ENCODE results near the gene PICALM.

DNA sequence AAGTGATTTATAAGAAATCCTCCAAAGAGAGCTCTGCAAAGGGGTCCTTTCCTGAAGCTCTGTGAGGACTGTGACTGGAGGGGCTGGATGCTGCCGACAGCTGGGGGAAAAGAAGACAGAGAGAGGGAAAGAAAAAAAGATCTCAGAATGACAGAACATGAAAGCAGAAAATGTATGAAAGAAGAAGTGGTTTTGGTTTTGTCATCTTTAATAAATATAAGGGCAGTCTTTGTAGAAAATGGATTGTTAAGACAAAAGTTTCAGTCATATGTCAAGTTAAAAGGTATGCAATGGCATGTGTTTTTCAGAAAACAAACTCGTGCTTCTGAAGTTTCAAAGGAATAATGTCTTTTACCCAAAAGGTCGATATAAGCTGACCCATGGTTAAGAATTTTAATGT, 108.2 kb downstream of the PICALM start:
- TF ChIP-seq, protein P1, sequence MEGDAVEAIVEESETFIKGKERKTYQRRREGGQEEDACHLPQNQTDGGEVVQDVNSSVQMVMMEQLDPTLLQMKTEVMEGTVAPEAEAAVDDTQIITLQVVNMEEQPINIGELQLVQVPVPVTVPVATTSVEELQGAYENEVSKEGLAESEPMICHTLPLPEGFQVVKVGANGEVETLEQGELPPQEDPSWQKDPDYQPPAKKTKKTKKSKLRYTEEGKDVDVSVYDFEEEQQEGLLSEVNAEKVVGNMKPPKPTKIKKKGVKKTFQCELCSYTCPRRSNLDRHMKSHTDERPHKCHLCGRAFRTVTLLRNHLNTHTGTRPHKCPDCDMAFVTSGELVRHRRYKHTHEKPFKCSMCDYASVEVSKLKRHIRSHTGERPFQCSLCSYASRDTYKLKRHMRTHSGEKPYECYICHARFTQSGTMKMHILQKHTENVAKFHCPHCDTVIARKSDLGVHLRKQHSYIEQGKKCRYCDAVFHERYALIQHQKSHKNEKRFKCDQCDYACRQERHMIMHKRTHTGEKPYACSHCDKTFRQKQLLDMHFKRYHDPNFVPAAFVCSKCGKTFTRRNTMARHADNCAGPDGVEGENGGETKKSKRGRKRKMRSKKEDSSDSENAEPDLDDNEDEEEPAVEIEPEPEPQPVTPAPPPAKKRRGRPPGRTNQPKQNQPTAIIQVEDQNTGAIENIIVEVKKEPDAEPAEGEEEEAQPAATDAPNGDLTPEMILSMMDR (IDR thresholded peaks at IDR 0.05; ENCODE audit: low read depth, low read length, missing input control), result no peak
- TF ChIP-seq RAD21 (IDR thresholded peaks at IDR 0.05) (no peak), EGR1 (IDR thresholded peaks at IDR 0.05; ENCODE audit: low read depth in 2 of 2) (no peak), JUND (IDR thresholded peaks at IDR 0.05) (no peak), RXRA (IDR thresholded peaks at IDR 0.05) (no peak), GABPA (IDR thresholded peaks at IDR 0.05 in 1 of 2, conservative IDR thresholded peaks at IDR 0.05 in 1 of 2) (no peak)
- TF ChIP-seq, protein P2, sequence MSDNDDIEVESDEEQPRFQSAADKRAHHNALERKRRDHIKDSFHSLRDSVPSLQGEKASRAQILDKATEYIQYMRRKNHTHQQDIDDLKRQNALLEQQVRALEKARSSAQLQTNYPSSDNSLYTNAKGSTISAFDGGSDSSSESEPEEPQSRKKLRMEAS (IDR thresholded peaks at IDR 0.05), result no peak
- TF ChIP-seq, protein P3, sequence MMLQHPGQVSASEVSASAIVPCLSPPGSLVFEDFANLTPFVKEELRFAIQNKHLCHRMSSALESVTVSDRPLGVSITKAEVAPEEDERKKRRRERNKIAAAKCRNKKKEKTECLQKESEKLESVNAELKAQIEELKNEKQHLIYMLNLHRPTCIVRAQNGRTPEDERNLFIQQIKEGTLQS (IDR thresholded peaks at IDR 0.05), result no peak

Data from liver (tissue), 3 donors.